HG02588 (cell line): ENCODE measurements around the gene PHKG2.

Experiments
- ATAC-seq: cut with Tn5 transposase; IDR thresholded peaks from one replicate; pipeline ENCODE4 v1.9.1; 2021; ENCODE audit warnings: mild to moderate bottlenecking, moderate library complexity; ENCODE audit not compliant: unreplicated experiment

The PHKG2 gene

DNA sequence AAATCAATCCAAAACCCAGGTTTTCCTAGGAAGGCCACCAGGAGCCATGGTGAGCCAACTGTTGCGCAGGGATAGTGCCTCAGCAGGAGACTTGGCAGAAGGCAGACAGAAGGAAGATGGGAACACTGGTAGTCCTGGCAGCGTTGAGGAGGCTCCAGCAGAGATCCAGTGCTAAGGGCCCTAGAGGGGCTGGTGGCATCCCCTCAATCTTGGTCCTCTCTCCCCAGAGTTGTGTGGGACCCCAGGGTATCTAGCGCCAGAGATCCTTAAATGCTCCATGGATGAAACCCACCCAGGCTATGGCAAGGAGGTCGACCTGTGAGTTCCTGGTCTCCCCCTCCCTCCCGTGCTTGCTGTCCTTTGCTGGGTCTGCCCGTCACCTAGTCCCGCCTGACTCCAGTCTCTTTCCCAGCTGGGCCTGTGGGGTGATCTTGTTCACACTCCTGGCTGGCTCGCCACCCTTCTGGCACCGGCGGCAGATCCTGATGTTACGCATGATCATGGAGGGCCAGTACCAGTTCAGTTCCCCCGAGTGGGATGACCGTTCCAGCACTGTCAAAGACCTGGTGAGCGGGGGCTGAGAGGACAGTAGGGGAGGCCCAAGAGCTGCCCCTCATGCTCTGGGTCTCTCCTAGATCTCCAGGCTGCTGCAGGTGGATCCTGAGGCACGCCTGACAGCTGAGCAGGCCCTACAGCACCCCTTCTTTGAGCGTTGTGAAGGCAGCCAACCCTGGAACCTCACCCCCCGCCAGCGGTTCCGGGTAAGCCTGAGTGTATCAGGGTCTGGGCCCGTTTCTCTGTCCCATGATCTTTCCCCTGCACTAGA, 7.9 kb downstream of the PHKG2 start:
- no peak for ATAC-seq

DNA sequence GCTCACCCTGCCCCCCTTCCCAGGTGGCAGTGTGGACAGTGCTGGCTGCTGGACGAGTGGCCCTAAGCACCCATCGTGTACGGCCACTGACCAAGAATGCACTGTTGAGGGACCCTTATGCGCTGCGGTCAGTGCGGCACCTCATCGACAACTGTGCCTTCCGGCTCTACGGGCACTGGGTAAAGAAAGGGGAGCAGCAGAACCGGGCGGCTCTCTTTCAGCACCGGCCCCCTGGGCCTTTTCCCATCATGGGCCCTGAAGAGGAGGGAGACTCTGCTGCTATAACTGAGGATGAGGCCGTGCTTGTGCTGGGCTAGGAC, 8.5 kb downstream of the PHKG2 start:
- ATAC-seq = no peak

DNA sequence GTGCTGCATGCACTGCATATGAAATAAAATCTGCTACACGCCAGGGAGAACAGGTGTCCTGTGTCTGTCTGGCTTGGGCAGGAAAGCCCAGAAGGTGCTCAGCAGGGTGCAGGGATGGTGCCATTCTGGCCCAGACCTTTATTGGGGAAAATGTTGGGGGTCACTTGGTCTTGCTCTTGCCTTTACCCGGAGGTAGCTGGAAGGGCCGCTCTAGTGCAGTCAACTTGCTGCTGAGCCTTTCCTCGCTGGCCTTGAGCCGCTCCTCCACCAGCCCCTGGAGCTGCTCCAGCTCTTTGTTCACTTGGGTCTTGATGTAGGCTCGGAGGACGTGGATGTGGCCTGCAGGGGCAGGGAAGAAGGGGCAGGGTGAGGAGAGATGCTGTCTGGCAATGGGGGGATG, 9.1 kb downstream of the PHKG2 start:
- no peak for ATAC-seq

DNA sequence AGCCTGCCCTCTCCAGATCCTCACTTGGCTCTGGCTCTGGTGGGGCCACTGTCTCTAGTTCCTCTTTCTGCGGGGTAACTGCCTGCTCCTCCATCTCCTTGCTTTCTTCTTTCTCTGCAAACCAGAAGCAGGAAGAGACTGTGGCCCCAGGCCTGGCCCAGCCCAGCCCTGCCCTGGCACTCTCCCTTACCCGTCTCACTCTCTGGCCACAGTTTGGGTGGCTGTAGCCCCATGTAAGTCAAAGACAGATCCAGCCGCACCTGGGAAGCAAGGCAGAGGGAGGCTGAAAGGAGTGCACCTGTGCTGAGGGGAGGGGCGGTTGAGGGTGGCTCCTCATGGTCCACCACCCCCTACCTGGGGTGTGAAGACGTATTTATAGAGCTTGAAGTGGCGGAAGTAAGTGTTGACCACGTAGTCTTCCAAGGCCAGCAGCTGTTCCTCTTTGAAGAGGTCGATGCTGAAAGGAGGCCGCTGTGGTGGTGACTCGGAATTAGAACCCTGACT, 10.8 kb downstream of the PHKG2 start:
- ATAC-seq = no peak

DNA sequence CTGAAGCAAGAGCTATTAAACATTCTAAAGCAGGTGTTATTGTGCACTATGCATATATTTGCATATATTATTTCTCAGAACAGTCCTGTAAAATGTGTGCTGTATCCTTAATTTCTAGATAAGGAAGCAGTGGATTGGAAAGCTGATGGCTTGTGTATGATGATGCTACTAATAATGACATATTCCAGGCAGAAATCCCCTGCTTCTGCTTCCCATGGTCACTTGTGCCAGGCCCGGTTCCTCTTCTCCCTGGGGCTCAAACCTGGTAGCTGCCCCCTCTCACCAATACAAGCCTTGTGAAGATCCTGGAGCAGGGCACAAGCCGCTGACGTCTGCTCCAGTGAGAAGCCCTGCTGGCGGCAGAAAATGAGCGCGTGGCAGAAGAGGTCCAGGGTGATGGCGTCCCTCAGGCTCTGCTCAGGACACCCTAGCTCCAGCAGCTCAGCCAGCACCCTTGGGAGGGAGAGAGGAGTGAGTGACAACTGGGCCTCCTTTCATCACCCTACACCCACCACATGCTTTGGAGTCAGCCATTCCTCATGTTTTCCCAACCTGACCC, 11.9 kb downstream of the PHKG2 start:
- no peak for ATAC-seq

DNA sequence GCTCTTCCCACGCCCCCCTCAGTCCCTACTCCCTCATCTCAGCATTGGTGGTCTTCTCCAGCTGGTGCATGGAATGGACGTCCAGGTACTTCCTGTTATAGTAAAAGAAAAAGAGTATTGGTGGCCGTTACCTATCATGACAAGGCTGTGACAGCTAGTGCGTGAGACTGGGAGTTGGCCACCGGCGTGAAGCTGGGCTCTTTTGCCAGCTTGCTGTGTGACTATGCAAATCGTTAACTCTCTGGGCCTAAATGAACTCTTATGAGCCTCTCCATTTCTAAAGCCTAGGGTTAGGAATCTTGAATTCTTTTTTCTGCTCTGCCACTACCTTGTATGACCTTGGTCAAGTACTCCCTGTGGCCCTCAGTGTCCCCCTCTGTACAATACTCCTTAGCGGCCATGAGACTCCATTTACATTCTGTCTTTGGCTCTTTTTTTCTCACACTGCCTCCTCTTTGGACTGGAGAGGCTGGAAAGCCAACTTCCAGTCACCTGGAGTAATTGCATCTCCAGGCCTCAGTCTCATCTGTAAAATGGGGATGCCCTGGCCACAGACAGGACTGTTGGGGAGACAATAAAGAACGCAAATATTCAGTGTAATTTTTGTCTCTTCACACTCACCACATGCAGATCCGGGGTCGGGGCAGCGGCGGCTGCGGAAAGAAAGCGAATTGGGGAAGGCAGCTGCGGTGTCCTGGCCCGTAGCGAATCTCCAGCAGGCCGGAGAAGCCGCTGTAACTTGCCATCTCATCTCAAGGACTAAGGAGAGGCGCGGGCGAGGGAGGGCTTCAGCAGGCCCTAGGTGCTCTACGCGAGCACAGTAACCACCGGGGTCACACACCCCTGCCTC, 12.6 kb downstream of the PHKG2 start:
- no peak for ATAC-seq

DNA sequence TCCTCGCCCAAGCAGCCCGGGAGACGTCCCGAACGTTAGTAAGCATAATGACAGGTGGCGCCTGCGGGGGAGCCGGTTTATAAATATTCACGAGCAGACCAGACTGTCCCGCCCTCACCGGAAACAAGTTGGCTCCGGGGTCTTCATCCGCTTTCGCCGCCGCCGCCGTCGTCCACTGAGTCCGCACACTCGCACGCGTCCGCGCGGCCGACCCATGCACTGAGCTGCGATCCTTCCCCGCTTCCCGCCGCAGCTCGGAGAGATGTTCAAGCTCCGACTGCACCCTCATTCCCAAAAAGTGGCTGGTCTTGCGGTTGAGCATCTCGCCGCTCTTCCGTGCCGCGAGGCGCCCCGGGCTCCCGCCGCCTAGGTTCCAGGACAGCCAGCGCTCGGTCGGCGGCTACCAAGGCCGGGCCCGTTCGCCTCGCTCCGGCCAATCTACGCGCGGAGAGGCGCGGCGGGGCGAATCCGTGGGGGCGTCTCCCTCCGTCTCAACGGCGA, 13.3 kb downstream of the PHKG2 start:
- peak; percentile 21 for ATAC-seq

DNA sequence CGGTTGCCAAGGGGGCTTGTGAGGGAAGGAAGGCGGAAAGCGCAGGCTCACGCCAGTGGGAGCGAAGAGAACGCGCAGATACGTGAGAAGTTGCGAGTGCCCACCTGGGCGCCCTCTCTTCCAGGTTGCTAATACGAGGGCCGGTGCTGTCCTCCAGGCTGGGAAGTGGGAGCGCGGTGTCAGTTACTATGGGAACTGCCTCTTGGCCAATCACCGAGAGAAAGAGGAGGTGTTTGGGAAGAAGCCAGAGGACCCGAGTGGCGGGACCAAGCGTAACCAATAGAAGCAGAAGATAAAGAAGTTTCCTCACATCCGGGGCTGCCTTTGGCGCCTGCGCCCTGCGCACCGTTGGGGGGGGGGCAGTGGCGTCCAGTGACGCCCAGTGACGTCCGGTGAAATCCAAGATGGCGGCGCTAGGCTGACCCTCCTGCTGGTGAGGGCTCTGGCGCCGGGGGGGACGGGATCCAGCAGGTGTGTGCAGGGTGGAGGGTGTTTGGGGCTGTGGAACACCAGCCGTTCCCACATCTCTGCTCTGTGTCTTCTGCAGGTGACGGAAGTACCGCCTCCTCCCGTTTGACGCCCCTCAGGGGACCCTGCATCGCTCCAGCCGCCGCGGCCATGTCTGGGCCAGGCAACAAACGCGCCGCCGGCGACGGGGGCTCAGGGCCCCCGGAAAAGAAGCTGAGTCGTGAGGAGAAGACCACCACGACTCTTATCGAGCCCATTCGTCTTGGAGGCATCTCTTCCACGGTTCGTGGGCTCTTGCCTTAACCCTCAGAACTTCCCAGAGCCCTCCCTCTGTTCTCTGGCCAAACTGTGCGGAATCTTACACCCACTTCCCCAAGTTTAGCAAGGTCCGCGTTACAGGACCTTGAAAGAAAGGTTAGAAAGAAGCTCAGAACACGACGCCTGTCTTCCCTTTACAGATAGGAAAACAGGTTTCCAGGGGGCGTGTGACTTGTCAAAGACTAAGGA, 14.0 kb downstream of the PHKG2 start, which contains the start of the genes CFAP119 and RNF40:
CFAP119 (minus strand) TSS at position 135 of the 975 bp plus-strand sequence. CDS start 314 bp downstream, outside the sequence.
RNF40 (plus strand) TSS at position 395 of the 975 bp plus-strand sequence; CDS start at position 619, 224 bp downstream.
- peak; percentile 89 for ATAC-seq

DNA sequence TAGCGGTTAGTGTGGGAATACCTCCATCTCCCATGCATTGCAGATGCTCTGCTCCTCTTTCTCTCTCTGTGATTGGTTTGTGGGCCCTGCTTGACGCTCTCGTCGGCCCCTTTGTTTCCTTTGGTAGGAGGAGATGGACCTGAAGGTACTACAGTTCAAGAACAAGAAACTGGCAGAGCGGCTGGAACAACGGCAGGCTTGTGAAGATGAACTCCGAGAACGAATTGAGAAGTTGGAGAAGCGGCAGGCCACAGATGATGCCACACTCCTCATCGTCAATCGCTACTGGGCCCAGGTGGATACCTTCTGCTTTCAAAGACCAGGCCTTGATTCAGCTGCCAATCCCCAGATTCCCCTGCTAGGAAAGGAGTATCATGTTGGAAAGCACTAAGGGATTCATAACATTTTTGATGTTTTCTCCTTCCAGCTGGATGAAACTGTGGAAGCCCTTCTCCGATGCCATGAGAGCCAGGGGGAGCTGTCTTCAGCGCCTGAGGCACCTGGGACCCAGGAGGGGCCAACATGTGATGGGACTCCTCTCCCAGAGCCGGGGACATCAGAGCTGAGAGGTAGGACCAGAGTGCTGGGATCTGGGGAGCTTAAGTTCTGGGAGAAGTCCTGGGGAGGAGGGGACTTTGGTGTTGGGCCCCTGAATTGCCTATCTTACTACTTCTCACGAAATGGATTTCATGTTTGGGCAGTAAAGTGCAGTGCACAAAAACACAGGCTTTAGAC, 14.9 kb downstream of the PHKG2 start:
- ATAC-seq = no peak

DNA sequence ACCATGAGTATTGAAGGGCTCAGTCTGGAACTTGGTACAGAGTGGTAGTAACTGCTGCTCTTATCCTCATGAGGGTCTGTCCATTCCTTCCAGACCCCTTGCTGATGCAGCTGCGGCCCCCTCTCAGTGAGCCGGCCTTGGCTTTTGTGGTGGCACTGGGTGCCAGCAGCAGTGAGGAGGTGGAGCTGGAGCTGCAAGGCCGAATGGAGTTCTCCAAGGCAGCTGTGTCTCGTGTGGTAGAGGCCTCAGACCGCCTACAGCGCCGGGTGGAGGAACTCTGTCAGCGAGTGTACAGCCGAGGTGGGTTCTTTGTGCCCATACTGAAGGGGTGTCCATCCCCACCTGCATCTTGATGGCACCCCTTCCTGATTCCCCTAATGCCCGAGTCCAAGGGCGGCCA, 15.9 kb downstream of the PHKG2 start:
- ATAC-seq = no peak

DNA sequence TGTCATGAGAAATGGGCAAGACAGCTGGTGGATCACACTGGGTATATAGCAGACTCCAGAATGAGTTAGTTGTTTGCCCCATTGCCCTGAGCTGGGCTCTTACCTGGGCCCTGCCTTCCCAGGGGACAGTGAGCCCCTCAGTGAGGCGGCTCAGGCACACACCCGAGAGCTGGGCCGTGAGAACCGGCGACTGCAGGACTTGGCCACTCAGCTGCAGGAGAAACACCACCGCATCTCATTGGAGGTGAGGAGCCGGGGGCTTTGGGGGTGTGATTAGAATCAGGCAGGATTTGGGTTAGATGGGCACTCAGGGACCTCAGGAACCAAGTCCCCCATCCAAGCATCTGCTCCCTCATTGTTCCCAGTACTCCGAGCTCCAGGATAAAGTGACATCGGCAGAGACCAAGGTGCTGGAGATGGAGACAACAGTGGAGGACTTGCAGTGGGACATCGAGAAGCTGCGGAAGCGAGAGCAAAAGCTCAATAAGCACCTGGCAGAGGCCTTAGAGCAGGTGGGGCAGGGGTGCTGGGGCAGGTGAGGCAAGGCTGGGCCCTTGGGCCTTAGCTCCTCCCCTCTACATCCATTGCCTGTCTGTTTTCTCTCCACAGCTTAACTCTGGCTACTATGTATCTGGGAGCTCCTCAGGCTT, 16.7 kb downstream of the PHKG2 start:
- ATAC-seq = no peak

DNA sequence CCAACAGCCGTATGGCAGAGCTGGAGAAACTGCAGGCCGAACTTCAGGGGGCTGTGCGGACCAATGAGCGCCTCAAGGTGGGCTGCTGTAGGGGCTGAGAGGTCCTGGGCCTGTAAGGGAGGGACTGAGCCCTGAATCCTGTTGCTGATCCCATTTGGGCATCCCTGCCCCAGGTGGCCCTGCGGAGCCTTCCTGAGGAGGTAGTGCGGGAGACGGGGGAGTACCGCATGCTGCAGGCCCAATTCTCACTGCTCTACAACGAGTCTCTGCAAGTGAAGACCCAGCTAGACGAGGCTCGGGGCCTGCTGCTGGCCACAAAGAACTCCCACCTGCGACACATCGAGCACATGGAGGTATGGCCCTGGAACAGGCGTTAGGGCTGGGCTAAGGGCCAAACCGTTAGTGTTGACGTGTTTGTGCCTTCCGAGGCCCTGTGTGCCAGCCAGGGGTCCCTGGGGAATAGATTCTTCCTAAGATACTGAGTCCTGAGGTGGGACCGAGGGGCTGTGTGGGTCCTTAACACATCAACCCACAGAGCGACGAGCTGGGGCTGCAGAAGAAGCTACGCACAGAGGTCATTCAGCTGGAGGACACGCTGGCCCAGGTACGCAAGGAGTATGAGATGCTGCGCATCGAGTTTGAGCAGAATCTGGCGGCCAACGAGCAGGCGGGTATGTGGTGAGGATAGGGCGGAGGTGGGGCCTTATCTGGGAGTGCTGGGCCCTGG, 18.1 kb downstream of the PHKG2 start:
- no peak for ATAC-seq

DNA sequence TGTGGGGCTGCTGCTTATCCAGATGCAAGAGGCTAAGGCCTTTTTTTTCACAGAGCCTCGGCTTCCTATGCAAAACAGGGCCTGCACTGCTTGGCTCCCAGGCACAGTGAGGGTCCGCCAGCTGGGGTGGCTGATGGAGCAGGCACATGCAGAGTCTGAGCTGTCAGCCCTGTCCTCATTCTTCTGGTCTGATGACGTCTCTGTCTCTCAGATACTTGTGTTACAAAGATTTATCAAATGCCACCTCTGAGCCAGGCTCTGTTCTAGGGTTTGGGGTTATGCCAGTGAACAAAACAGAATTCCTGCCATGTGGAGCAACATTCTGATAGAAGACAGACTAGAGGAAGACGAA, 18.7 kb downstream of the PHKG2 start:
- ATAC-seq = no peak

DNA sequence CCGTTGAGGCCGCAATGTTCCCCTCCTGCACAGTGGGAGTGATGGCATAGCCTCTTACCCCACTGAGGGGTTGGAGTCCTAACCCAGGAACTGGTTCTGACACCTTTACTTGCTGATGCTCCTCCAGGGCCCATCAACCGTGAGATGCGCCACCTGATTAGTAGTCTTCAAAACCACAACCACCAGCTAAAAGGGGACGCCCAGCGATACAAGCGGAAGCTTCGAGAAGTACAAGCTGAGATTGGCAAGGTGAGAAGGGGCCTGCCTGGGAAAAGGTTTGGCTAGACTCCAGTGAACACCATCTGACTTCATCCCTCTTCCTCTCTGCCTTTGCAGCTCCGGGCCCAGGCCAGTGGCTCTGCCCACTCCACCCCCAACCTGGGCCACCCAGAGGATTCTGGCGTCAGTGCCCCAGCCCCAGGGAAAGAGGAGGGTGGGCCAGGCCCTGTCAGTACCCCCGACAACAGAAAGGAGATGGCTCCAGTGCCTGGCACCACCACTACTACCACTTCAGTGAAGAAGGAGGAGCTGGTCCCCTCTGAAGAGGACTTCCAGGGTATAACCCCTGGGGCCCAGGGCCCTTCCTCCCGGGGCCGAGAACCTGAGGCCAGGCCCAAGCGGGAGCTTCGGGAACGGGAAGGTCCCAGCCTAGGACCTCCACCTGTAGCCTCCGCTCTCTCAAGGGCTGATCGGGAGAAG, 19.7 kb downstream of the PHKG2 start:
- no peak for ATAC-seq

DNA sequence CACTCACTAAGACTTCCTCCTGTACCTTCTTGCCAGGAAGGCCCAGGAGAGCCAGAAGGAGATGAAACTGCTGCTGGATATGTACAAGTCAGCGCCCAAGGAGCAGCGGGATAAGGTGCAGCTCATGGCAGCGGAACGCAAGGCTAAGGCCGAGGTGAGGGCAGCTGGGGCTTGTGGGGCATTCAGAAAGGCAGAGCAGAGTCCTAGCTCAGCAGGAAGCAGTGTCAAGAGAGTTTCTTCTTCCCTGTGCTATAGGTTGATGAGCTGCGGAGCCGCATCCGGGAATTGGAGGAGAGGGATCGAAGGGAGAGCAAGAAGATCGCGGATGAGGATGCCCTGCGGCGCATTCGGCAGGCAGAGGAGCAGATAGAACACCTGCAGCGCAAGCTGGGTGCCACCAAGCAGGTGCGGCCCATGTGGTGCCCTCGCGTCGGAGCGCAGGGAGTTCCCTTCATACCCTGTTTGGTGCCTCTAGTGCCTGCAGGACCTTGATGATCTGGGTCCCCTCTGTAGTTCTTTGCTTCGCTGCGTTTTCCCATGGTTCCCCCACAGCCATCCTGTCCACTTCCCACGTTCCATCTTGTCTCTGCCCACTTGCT, 20.5 kb downstream of the PHKG2 start:
- no peak for ATAC-seq

DNA sequence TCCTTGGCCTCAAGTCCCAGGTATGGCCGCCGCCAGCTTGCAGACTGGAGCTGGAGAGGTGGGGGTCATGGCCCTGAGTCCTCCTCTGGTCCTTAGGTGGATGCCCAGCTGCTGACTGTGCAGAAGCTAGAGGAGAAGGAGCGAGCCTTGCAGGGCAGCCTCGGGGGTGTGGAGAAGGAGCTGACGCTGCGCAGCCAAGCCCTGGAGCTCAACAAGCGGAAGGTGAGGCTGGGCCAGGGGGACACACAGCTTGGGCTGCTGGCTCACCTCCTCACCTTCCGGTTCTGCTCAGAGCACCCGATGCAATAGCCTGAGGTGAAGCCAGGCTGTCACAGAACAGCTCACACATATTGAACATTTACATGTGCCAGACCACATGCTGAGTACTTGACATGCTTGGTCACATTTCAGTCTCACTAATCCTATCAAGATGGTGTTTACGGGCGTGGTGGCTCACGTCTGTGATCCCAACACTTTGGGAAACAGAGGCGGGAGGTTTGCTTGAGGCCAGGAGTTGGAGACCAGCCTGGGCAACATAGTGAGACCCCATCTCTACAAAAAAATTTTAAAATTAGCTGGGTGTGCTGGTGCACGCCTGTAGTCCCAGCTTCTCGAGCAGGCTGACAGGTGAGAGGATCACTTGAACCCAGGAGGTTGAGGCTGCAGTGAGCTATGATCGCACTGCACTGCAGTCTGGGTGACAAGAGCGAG, 21.3 kb downstream of the PHKG2 start:
- ATAC-seq = no peak

DNA sequence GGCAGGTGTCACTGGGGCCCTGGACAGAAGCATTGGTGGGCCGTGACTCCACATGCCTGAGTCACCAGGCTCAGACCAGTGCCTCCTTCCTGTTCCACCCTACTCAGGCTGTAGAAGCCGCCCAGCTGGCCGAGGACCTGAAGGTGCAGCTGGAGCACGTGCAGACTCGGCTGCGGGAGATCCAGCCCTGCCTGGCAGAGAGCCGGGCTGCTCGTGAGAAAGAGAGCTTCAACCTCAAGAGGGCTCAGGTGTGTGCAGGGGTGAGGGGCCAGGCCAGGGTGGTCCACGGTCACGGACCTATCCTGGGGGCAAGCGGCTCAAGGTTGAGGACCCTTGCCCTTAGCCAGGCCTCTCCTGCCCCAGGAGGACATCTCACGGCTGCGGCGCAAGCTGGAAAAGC, 23.5 kb downstream of the PHKG2 start:
- ATAC-seq = no peak
